IPS-18a (cell line): ENCODE measurements around the gene TEX54.
"Not testable (repeated sequence)": the region's sequence is repeated elsewhere in the genome, so short reads cannot be mapped to it uniquely, and the experiment has no call there.

ENCODE experiments used
- H3K27ac ChIP-seq: one replicate; pipeline ENCODE4 v1.5.1; 2013; ENCODE audit warnings: low read length
- H3K27me3 ChIP-seq: one replicate; pipeline ENCODE4 v1.6.1; 2013; ENCODE audit warnings: mild to moderate bottlenecking, low read length; ENCODE audit not compliant: control insufficient read depth, insufficient read depth
- H3K36me3 ChIP-seq: one replicate; pipeline ENCODE4 v1.6.1; 2013; ENCODE audit warnings: low read depth, low read length; ENCODE audit not compliant: control insufficient read depth
- H3K4me1 ChIP-seq: one replicate; pipeline ENCODE4 v1.6.1; 2013; ENCODE audit warnings: low read depth, low read length; ENCODE audit not compliant: control insufficient read depth
- H3K4me3 ChIP-seq: one replicate; pipeline ENCODE4 v1.5.1; 2013; ENCODE audit warnings: low read length
- H3K9ac ChIP-seq: one replicate; pipeline ENCODE4 v1.6.1; 2013; ENCODE audit warnings: mild to moderate bottlenecking, low read length, moderate library complexity
- H3K9me3 ChIP-seq: one replicate; pipeline ENCODE4 v1.6.1; 2013; ENCODE audit warnings: low read depth, low read length; ENCODE audit not compliant: control insufficient read depth

The TEX54 gene

GRCh38 chr11:62863687-62864335 is 31.2 kb upstream of the TEX54 start:
- H3K9me3 ChIP-seq: no peaks in the 10 kb centered on the region
- no peak overlapping the region for H3K9ac ChIP-seq
- no peaks in the 10 kb centered on the region for H3K27me3 ChIP-seq
- no peak overlapping the region for H3K4me3 ChIP-seq
- H3K4me1 ChIP-seq: peaks cover 11% of the 10 kb centered on the region
- peaks cover 25% of the 10 kb centered on the region for H3K36me3 ChIP-seq
- H3K27ac ChIP-seq: no peak overlapping the region

- peaks cover 19% of the 10 kb centered on the region for H3K36me3 ChIP-seq
- not testable (repeated sequence) for H3K4me3 ChIP-seq, H3K9me3 ChIP-seq, H3K27me3 ChIP-seq, H3K27ac ChIP-seq
- H3K4me1 ChIP-seq: peaks cover 16% of the 10 kb centered on the region
- H3K9ac ChIP-seq: peak overlapping the region; percentile 12
These were observed 29.0 kb upstream of the TEX54 start for GRCh38 chr11:62861564-62862192.

GRCh38 chr11:62860835-62861563 is 28.4 kb upstream of the TEX54 start:
- Histone ChIP-seq H3K4me3 (no peak overlapping the region), H3K27me3 (no peaks in the 10 kb centered on the region), H3K9ac (no peak overlapping the region), H3K4me1 (peaks cover 16% of the 10 kb centered on the region), H3K9me3 (no peaks in the 10 kb centered on the region), H3K27ac (no peak overlapping the region), H3K36me3 (peaks cover 16% of the 10 kb centered on the region)

- H3K4me1 ChIP-seq: peaks cover 16% of the 10 kb centered on the region
- H3K27me3 ChIP-seq, H3K9me3 ChIP-seq, H3K4me3 ChIP-seq, H3K9ac ChIP-seq, H3K27ac ChIP-seq: not testable (repeated sequence)
- peaks cover 22% of the 10 kb centered on the region for H3K36me3 ChIP-seq
These were observed 26.7 kb upstream of the TEX54 start for GRCh38 chr11:62859281-62859703.

GRCh38 chr11:62858201-62858600 is 25.6 kb upstream of the TEX54 start:
- peaks cover 23% of the 10 kb centered on the region for H3K36me3 ChIP-seq
- H3K9ac ChIP-seq: peak overlapping the region; percentile 98
- no peaks in the 10 kb centered on the region for H3K27me3 ChIP-seq
- H3K9me3 ChIP-seq: no peaks in the 10 kb centered on the region
- peak overlapping the region; percentile 61 for H3K27ac ChIP-seq
- H3K4me3 ChIP-seq: peak overlapping the region; percentile 83
- H3K4me1 ChIP-seq: peaks cover 22% of the 10 kb centered on the region

- Histone ChIP-seq H3K9ac (peak overlapping the region; percentile 98), H3K4me3 (peak overlapping the region; percentile 83), H3K4me1 (peaks cover 19% of the 10 kb centered on the region), H3K36me3 (peaks cover 28% of the 10 kb centered on the region), H3K9me3 (no peaks in the 10 kb centered on the region), H3K27ac (peak overlapping the region; percentile 61), H3K27me3 (no peaks in the 10 kb centered on the region)
These were observed 24.9 kb upstream of the TEX54 start for GRCh38 chr11:62857541-62857982.

- H3K36me3 ChIP-seq: peaks cover 38% of the 10 kb centered on the region
- peak overlapping the region; percentile 94 for H3K27ac ChIP-seq
- H3K9me3 ChIP-seq: no peaks in the 10 kb centered on the region
- peaks cover 12% of the 10 kb centered on the region for H3K4me1 ChIP-seq
- H3K4me3 ChIP-seq: peak overlapping the region; percentile 83
- peak overlapping the region; percentile 98 for H3K9ac ChIP-seq
- H3K27me3 ChIP-seq: no peaks in the 10 kb centered on the region
These were observed 23.8 kb upstream of the TEX54 start for GRCh38 chr11:62856333-62856895.

GRCh38 chr11:62855571-62856332 is 23.1 kb upstream of the TEX54 start:
- H3K4me1 ChIP-seq: peaks cover 12% of the 10 kb centered on the region
- peaks cover 38% of the 10 kb centered on the region for H3K36me3 ChIP-seq
- H3K27ac ChIP-seq: peak overlapping the region; percentile 95
- H3K9me3 ChIP-seq: no peaks in the 10 kb centered on the region
- H3K9ac ChIP-seq: peak overlapping the region; percentile 98
- peak overlapping the region; percentile 83 for H3K4me3 ChIP-seq
- H3K27me3 ChIP-seq: no peaks in the 10 kb centered on the region

GRCh38 chr11:62854825-62855570 is 22.4 kb upstream of the TEX54 start:
- Histone ChIP-seq H3K9me3 (no peaks in the 10 kb centered on the region), H3K27me3 (no peaks in the 10 kb centered on the region), H3K27ac (peak overlapping the region; percentile 95), H3K9ac (peak overlapping the region; percentile 98), H3K36me3 (peaks cover 38% of the 10 kb centered on the region), H3K4me3 (peak overlapping the region; percentile 83), H3K4me1 (peaks cover 12% of the 10 kb centered on the region)

GRCh38 chr11:62854013-62854824 is 21.6 kb upstream of the TEX54 start:
- Histone ChIP-seq H3K9ac (peak overlapping the region; percentile 98), H3K4me1 (peaks cover 12% of the 10 kb centered on the region), H3K27ac (peak overlapping the region; percentile 95), H3K4me3 (peak overlapping the region; percentile 83), H3K27me3 (no peaks in the 10 kb centered on the region), H3K36me3 (peaks cover 38% of the 10 kb centered on the region), H3K9me3 (no peaks in the 10 kb centered on the region)
